Medulla oblongata (tissue), 1 donor: ENCODE measurements around the gene RFX7.
"Not testable (repeated sequence)": the region's sequence is repeated elsewhere in the genome, so short reads cannot be mapped to it uniquely, and the experiment has no call there.

ENCODE experiments used
- DNase-seq: peaks from one replicate; pipeline ENCODE4 v3.0.0-alpha.2; 2015; ENCODE audit errors: extremely low spot score

The RFX7 gene

DNA sequence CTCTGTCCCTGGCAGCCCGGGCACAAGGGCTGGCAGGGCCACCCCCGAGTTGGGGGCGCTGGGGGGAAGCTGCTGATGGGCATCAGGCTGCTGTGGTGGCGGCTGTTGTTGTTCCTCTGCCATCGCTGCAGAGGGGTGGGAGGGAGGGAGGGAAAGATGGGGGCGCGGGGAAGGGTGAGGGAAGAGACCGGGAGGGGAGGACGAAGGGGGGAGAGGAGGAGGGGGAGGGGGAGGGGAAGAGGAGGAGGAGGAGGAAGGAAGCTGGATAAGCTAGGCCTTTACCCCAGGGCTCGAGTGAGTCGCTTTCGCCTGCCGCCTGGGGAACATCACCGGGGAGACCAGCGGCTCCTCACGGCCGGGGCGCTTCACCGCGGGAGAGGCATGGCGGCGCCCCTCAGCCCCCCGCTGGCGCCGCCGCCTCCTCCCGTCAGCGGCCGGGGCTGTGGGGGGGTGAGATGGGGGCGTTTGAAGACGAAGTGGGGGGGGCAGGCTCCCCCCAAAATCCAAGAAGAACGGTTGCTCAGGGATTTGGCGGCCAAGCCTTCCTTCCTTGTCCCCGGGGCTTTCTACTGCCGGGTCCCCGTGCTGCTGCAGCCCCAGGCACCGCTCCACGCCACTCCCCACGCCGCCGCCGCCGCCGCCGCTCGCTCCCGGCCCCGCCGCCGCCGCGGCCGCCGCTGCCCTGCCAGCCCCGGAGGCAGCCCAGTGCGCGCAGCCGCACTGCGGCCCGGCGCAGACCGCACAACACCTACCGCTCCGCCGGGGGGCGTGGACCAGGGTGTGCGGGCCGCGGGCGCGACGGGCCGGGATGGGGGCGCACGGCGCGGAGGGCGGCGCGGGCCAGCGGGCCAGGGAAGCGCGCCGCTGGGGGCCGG, at the start of gene RFX7:
Gene RFX7, minus strand, starts transcription at position 717 of the 875 bp plus-strand sequence. Its CDS starts 594 bp downstream, at position 123.
- peak; percentile 71 for DNase-seq

DNA sequence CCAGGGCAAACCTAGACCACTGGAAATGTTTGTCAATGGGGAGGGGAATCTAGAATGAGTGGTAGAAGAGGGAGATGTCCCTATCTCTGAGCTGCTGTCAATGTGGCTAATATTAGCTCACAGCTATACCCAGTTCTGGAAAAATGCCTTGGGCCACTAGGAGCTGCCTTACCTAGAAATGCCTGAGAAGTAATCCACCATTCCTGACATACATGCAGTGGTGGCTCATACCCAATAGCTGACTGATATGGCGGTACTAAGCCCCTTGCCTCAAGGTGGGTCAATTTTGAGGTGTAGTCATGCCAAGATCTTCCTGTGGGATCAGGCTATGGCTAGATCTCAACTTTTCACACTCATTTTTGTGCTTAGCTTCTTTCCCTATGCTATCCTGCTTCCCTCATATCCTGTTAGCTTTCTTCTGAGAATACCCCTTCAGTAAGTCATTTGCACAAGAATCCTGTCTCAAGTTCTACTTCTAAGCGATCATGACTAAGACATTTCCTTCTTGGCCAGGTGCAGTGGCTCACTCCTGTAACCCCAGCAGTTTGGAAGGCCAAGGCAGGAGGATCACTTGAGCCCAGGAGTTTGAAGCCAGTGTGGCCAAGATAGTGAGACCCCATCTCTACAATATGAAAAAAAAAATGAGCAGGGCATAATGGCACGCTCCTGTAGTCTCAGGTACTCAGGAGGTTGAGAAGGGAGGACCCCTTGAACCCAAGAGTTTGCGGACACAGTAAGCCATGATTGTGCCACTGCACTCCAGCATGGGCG, 49.1 kb upstream of the RFX7 start:
- no peak for DNase-seq

DNA sequence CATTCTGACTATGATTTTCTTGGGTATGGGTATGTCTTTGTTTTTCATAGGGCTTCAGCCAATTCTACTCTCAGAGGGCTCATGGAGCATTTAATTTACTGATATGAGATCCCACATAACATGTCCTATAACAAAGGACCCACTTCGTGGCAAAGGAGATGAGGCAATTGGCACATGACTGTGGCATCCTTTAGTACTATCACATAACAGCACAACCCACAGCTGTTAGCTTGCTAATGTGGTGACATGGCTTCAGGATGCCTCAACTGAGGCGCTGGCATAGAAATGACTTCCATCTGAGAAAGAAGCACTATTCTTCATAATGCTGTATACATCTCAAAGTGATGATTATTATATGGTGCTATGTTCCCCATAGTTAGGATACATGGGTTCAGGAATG, 48.1 kb upstream of the RFX7 start:
- DNase-seq, result no peak

DNA sequence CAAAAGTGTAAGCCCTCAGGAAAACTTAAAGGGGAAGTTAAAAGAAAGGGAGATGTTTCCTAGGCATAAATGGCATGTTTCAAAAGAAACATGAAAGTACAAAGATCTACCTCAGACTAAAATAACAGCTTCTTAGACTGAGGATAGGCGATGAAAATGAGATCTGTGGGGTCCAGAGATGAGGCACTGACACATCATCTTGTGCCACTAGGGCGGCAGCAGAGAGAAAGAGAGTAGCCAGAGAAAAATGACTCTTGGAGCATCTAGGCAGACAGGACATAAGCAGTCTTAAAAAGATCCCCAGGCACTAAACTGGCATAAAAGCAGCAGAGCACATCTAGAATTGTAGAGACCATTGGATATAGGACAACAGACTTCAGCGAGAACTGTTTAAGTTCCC, 42.5 kb upstream of the RFX7 start:
- DNase-seq, result no peak

DNA sequence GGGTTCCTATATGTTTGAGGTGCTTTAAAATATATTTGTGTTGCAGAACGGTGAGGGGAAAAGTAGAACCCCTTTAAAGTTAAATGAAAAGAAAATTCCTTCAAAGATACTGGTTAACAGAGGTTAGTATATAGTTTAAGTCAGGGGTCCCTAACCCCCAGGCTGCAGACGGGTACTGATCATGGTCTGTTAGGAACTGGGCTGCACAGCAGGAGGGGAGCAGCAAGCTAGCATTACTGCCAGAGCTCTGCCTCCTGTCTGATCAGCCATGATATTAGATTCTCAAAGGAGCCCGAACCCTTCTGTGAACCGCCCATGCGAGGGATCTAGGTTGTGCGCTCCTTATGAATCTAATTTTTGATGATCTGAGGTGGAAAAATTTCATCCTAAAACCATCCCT, 37.5 kb upstream of the RFX7 start:
- no peak for DNase-seq

DNA sequence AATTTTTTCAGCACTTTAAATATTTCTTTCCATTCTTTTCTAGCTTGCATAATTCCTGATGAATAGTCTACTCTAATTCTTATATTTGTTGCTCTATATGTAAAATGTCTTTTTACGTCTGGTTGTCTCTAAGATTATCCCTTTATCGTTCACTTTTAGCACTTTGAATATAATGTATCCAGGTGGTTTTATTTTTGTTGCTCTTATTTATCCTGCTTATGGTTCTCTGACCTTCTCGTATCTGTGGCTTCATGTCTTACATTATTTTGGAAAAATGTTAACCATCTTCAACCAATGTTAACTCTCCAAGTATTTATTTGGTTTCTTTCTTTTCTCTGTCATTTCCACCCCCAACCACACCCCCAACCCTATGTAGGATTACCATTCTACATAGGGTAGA, 30.0 kb upstream of the RFX7 start:
- no peak for DNase-seq

DNA sequence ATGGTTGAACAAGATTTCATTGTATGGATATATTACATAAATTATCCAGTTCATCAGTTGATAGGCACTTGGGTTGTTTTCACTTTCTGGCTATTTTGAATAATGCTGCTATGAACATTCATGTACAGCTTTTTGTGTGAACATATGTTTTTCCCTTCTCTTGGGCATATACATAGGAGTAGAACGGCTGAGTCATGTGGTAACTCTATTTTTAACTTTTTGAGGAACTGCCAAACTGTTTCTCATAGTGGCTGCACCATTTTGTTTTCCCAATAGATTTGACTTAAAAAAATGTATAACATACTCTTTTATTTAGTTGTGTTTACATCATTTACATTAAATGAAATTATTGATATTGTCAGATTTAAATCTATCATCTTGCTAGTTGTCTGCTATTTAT, 28.8 kb upstream of the RFX7 start:
- DNase-seq, result no peak

DNA sequence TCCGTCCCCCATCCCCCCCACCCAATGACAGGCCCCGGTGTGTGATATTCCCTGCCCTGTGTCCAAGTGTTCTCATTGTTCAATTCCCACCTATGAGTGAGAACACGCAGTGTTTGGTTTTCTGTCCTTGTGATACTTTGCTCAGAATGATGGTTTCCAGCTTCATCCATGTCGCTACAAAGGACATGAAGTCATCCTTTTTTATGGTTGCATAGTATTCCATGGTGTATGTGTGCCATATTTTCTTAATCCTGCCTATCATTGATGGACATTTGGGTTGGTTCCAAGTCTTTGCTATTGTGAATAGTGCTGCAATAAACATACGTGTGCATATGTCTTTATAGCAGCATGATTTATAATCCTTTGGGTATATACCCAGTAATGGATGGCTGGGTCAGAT, 22.8 kb upstream of the RFX7 start:
- not testable (repeated sequence) for DNase-seq

DNA sequence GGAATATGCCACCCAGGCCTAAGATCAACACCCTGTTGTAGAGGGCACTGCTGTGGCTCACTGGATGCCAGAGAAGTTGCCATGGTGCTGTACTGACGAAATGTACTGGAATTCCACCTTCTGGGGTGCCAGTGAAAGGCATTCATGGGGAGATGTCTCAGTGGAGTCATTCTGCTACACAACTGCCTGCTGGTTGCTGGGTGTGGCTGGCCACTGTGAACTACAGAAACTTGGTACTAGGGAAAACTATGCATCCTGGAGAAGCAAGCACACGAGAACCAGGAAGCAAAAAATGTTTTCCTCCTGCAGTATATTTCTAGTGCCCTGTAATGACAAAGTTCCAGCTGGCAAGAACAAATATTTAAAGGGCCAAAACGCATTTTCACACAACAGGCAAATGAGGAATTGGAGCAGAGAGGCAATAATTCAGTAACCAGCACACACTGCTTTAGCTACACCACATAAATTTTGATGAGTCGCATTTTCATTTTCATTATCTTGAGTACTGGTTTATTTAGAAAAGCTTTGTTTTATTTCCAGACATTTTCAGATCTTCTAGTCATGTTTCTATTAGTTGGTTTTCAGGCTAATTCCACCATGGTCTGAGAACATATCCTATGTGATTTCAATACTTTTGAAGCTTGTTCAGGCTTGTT, 18.3 kb upstream of the RFX7 start:
- no peak for DNase-seq

DNA sequence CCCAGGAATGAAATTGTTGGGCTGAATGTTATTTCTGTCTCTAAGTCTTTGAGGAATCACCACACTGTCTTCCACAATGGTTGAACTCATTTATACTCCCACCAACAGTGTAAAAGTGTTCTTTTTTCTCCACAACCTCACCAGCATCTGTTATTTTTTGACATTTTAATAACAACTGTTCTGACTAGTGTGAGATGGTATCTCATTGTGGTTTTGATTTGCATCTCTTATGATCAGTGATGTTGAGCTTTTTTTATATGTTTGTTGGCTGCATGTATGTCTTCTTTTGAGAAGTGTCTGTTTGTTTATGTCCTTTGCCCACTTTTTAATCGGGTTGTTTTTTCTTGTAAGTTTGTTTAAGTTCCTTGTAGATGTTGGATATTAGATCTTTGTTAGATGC, 13.6 kb upstream of the RFX7 start:
- not testable (repeated sequence) for DNase-seq

DNA sequence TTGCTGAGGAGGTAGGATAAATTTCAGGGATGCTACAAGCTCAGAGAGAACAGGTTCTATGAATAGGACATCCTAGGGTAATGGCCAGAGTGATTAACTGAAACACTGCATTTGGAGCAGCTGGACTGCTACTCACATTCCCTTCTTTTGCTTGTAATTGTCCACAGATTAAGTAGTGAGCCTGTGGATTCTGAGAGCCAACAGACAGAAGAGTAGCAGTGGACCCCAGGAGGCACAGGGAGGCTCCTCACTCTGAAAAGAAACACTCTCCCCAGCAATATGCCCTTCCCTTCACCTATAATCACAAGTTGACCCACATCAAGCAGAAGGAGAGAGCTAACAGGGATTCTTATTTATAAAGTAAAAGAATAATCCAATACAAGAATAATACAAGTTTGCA, 10.6 kb upstream of the RFX7 start:
- no peak for DNase-seq

DNA sequence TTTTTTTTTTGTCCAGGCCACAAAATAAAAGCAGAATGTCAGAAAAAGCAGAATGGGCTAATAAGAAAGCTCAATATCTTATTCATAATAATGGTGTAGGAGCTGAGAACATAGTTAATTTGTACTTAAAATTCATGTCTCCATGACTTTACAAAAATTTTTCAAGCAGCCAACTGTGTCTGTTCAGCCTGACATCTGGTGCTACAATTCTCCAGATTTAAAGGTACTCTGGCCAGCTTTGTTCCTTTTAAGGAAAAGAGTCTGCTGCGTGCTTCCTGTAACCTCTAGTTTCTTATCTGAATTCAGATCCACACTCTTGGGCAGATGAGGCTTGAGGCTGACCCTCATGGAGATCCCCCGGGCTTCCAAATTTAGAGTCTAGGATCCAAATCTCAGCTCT, 8.7 kb upstream of the RFX7 start:
- no peak for DNase-seq

DNA sequence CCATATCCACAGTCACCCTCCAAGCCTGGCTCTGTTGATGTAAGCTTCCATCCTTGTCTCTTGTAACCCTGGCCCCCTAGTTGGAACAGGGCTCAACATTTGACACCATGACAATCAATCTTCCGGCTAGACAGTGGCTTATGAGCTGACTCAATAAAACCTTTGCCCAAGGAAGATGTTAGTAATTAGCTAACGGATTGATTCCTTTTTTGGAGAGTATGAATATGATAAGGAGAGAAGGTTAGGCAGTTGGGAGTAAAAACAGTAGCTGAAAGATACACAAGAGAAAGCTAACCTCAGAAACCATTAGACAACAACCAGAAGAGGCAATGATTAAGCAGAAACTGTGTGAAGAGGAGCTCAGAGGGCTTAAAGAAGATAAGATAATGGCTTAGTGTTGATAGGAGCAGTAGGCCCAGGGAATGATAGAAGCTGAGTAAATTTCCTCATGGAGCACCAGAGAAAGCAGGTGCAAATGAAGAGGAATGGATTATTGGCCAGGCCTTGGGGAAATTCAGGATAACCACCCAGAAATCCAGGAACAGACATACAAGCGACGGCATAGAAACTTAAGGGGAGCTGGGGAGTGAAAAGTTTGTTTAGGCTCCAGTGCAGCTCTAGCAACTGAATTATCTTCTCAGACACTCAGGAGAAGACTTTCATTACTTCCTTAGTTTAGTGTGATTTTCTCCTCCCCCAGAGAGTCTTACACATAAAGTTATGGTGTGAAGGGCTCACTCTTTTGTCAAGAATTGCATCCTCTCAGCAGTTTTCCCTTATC, 7.8 kb upstream of the RFX7 start:
- DNase-seq, result no peak

DNA sequence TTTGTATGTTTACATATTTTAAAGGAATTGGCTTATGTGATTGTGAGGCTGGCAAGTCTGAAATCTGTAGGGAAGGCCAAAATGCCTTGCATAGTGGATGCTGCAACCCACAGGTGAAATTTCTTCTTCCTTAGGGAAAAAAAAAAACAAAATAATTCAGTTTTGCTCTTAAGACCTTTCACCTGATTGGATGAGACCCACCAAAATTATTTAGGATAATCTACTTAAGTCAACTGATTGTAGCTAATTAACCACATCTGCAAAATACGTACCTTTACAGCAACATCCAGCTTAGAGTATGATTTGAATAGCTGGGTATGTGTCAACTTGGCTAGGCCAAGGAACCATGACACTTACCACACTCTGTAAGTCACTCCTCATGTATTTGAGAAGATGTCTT, 6.9 kb upstream of the RFX7 start:
- no peak for DNase-seq

DNA sequence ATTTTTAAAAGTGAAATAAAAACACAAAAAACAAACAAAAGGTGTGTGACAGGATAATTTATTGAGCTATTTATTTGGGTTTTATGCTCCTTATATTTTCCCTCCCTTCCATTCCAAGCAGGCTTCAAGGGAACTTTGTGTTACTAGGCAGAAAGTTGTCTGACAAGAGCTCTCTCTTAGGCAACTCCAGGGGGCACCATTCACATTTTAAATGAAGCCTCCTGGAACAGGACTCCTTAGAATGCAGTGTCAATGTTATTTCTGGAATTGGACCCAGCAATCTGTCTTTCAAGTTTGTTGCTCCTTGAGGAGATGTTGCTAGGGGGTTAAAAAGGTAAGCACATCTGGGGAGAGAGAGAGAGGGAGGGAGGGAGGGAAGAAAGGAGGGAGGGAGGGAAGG, 5.4 kb upstream of the RFX7 start:
- no peak for DNase-seq

DNA sequence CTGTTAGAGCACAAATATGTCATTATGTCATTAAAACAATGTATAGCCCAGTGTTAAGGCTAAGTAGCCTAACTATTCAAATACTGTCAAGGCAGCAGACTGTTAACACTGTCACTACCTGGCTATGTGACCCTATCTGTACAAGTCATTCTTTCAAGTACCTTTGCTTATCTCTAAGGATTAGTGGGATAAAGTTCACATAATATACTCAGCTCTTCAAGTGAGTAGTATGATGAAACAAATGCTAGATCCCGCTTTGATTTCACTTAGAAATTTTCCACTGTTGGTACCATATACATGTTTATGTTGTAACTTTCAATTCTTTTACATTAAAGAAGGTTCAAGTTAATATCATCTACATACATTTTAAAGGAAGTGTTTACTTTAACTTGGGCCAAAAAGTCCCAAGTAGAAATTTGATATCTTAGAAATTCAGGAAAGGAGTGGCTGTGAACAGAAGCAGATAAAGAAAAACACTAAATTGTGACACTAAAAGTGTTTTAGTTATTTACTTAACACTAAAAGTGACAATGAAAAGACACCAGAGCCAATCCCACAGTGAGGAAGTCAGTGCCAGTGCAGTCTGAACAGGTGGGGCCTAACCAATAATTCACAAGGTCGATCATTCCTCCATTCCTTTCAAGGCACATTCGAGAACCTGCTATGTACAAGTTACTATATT, 4.8 kb upstream of the RFX7 start:
- DNase-seq, result no peak

DNA sequence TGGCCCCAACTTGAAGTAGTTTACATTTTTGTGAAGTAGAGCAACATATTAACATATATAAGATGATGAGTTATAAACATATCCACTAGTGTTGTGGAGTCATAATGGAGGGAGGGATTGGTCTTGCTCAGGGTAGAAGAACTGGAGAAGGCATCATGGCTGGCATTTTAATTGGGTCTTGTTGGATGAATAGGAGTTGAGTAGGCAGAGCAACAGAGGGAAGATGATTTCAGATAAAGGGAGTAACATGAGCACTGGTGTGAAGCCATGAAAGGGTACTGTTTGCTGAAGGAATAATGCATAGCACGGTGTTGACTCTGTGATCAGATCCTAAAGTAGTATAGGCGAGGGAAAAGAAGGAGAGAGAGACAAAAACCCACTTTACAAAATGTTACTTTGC, 3.6 kb upstream of the RFX7 start:
- DNase-seq, result no peak

DNA sequence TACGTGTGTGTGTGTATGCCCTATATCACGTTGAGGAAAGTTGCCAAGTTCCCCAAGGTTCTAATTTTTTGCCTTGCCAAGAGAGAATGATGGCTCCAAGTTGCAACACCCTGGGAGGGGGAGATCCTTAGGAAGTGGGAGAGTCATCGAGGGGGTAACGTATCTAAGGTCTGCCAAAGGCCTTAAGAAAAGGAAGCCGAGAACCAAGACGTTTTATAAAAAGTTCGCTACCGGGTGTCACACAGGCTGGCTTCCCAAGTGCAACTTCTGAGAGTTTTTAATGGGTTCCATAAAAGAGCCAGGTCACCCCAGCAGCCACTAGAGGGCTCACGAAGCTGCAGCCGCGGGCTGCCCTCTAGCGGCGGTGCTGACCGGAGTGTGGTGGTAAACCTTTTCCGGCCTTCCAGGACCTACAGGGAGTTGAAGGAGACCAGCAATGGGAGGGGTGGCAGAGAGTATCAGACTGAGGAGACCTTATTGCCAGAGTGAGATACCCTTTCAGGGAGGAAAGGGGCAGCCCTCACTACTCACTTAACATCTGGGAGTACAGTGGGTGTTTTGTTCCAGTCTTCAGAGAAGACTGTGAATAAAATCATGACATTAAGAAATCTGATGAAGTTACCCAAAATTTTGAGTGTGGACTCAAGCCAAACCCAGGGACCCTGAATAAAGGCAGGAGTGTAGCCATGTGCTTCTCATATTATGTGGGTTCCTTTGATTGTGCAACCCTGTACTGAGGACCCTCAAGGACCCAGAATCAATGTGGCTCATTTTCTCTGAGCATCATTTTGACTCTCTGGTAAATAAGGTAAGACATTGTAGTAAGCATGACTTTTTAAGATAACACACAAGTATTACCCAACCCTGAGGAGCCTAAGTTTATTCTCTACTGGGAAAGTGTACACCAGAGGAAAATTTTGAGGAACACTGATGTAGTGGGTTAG, 2.5 kb upstream of the RFX7 start:
- peak; percentile 93 for DNase-seq

DNA sequence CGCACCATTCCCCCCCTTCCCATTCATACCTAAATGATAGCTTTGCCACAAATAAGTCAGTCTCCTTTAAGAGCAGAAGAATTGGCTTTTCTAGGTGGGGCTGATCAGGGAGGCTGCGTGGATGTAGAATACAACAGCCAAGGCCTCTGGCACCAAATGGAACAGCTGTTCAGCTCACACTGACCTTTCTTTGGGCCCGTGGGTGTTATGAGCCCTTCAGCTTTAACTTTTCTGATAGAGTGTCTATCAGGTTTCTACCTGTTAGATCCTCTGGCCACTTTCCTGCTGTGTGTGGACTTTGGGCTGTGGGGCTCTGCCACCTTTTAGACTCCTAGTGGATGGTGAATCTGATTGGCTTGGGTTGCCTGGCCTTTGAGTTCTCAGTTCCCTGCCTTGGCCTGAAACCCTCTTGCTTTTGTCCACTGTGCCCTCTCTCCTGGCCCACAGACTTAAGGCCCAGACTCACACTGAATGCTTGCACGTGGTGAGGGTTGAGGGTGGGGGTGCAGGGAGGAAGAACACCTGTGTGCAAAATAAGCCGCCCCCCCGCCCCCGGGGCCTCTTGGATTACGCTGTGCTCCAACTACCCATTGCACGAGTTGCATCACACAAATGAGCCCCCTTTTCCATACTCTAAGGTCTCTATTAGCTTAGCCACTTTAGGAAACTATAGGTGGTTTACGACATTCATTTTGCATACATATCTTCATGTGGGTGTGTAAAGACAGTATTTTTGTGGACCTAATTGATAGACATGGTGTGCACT, 1.3 kb upstream of the RFX7 start:
- DNase-seq, result peak; percentile 33
